HG02623 (cell line): ENCODE measurements around the gene HSF2.

Source experiments
- ATAC-seq: cut with Tn5 transposase; IDR thresholded peaks from one replicate; pipeline ENCODE4 v1.9.1; 2021; ENCODE audit warnings: moderate library complexity; ENCODE audit not compliant: unreplicated experiment

Gene HSF2

DNA sequence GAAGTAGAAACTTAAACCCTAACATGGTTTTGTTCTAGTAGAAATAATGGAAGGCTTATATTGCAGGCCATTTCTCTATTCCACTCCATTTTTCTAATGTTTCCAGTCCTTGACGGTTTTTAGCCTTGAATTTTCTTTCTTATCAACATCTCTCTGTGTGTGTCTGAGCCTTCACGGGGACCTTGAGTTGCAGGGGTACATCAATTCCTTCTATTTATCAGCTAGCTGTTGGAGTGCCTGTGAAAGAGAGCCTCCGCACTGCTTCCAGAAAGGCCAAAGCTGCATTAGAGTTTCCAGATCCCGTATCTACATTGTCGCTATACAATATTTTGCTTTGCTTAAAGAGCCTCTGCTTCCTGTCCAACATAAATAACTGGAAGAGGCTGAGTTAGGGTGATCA, 5.4 kb upstream of the HSF2 start:
- ATAC-seq, result no peak

DNA sequence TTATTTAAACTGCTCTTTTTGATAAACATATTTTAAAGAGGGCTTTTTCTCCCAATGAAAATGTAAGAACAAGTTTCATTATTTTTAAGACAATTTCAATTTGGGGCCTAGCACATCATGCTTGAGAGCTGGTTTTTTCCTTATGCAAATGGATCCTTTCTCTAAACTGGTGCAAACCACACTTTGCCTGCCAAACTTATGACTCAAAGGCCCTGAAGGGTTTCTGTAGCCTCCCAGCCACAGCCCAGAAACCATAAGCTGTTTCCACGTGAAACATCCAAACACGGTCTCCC, 451 bp upstream of the HSF2 start:
- ATAC-seq, result no peak

DNA sequence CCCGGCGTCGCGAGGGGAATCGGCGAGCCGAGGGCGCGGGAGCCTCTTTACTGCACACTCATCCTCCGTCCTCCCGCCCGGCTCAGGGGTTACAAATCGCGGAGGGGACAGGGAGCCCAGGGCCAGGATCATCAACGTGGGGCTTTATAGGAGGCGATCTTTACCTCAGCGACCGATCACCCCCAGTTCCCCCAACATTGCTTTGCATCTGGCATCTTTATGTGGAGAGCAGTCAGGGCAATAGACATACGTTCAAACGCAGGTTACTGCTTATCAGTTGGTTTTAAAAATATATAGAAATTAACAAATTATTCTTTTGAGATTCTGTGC, 634 bp downstream of the HSF2 start:
- ATAC-seq, result peak; percentile 14

DNA sequence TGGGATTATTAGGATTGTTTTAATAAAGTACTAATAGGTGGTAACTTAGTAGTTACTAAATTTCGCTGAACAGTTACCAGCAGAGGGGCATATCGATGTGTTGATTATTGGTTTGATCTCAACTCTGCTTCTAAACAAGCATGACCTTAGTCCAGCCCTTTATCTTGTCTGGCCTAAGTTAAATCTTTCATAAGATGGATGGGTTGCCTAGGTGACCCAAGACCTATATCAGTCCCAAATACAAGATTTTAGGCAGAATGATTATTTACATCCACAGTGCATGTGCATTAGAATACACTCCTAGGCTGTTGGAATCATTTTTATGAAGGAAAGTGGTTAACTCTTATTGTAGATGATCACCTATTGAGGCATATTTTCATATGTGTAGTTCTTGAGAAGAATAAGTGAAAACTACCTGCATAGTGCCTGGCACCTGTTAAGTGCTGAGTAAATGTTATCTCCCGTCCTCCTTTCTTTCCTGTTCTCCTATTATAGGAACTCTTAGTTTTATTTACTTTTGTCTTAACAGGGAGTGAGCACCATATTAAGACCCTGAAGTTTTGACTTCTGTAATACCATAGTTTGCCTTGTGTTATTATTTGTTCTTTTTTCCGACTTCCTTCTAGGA, 1.1 kb downstream of the HSF2 start:
- ATAC-seq, result no peak

DNA sequence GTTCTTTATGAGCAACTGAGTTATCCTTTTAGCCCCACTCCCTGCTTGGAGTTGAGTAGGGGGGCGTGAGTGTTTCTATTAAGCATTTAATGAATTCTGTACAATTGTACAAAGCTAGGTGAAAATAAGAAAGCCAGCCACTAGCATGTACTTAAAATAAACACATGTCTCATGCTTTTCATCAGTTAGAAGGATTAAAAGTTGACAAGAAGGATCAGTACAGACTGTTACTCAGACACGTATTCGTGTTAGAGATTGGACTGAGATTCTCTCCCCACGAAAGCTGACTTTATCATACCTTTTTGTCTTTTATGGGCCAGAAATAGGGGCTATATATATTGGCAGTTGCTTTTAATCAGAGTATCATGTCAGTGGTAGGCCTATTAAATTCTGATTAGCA, 1.7 kb downstream of the HSF2 start:
- ATAC-seq, result no peak

DNA sequence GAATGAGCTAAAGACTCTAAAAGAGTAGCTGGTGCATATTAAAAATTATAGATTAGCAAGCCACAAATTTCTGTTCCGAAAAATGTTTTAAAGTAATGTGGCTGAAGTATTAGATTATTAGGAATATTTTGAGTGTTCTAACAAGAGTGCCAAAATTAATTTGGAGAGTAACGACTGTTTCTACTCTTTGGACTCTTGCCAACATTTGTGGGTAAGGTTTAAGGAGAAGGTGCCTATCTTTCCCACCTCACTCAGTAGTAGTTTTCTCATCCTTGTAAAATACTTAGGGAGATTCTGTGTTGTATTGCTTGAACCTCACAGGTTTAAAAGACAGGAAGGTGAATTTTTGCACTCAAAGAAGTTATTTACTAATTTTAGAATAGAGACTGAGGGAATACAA, 5.0 kb downstream of the HSF2 start:
- no peak for ATAC-seq

DNA sequence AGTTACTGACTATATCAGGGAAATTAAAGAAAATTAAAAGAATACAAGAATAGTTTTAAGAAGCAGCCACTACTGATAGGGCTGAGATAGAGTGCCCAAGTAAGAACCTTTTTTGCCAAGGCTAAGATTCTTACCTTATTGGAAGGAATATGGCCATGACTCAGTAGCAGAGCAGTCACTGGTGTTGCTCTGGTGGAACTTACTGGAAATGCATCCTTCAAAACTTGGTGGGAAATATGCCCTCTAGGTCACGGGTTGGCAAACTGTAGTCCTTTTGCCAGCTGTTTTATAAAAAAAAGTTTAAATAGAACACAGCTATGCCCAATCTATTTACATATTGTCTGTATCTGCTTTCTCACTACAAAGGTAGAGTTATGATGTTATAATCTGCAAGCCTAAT, 6.0 kb downstream of the HSF2 start:
- no peak for ATAC-seq

DNA sequence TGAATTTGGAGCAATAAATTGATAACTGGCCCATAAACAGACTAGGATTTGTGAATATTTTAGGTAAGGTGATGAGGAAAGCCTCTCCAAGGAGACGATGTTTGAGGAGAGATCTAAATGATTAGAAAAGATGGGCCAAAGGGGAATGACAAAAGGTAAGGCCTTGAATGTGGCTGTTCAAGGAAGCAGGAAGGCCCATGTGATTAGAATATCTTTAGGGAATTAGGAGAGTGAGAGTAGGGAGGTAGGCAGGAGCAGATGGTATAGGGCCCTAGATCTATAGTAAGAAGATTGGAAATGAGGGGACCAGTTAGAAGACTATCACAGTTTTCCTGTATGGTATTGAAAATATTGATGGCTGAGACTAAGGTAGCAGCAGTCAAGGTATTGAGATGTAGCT, 6.7 kb downstream of the HSF2 start:
- no peak for ATAC-seq

DNA sequence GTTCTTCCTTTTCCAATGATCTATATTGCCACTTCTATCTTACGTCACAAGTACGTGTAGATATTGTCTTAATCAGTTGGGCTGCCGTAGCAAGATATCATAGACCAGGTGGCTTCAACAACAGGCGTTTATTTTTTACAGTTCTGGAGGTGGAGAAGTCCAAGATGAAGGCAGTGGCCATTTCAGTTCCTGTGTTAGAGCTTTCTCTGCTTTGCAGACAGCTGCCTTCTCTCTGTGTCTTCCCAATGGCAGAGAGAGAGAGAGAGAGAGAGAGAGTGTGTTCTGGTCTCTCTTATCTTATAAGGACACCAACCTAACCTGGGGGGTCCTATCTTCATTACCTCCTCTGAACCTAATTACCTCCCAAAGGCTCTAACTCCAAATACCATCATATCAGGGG, 8.3 kb downstream of the HSF2 start:
- ATAC-seq, result no peak

DNA sequence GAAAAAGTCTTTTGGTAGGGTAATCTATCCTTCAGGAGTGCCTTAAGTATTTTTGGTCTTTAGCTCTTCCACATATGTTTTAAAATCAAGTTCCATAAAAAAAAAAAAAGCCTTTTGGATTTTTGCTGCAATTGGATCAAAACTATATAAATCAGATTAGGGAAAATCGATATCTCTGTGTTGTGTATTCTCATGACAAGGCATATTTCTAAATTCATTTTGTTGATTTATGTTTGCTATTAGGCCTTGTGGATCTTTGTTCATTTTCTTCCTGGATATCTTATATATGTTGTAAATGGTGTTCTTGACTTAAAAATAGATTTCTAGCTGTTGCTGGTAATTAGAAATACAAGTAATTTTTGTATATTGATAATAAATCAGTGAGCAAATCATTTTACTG, 8.8 kb downstream of the HSF2 start:
- no peak for ATAC-seq

DNA sequence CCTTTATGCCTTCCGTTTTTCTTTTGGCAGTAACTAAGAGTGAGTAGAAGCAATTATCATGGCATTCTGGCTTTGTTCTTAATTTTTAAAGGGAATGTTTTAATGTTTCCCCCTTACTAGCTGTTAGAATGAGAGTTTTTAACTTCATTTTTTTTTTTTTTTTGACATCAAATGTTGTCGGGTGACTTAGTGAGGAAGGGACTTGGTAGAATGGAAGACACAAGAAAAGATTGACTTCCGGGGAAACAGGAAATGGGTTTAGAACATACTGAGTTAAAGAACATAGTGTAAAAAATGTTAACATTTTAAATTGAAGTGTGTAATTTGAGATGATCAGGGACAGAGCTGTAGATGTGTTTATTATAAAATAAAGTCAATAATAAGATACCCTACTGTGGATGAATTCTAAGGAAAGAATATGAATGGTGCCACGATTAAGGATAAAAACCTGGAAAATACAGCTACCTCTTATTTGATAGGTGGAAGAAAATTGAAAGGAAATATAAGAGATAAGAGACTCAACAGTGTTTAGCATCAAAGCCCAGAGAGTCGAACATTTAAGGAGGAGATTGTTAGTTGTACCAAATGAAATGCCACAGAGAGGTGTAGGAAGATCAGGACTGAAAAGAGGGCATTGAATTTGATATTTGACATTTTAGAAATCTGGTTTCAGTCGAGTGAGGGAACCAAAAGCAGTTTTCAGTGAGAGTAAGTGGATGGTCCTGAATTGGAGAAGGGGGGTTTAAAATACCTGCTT, 9.4 kb downstream of the HSF2 start:
- no peak for ATAC-seq

DNA sequence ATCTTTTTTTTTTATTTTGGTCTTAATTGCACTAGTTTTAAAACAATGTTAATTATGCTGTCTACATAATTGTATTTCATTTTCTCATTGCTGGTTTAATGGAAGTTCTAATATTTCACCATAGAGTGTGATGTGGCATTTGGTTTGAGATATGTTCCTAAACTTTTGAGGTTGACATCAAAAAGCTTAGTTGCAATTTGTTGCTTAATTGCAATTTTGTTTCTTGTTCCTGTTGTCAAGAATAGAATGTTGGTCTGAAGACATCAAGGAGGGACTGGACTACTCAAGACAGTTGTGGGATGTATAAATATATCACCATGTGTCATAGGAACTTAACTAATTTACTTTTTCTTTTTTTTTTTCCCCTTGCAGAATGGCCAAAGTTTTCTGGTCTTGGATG, 12.5 kb downstream of the HSF2 start:
- no peak for ATAC-seq

DNA sequence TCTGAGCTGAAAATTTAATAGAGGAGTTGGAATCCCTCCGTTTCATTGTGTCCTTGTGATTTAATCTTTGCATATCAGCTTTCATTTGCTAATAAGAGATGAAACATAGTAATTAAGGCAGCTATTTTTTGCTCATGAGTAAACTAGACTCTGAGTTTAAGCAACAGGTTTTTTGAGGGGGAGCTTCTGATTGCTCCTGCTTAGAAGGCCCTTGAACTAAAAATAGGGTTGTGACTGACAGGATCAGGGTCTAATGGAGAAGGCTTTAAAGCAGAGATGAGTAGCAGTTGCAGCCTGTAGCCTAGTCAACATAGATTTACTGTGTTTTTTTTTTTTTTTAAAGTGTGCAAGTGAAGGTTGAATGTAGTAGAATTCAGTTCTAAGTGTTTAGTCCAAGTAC, 17.4 kb downstream of the HSF2 start:
- ATAC-seq, result no peak

DNA sequence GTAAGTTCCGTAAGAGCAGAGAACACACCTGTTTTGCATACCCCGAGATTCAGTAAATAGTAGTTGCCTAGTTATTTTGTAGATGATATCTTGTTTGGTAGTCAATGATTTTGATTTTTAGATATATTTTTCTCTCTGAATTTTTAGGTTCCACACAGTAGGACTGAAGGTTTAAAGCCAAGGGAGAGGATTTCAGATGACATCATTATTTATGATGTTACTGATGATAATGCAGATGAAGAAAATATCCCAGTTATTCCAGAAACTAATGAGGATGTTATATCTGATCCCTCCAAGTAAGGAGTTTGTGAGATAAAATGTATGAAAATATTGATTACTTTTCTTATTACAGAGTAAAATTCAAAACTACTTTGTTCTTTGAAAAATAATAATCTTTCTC, 22.6 kb downstream of the HSF2 start:
- no peak for ATAC-seq

DNA sequence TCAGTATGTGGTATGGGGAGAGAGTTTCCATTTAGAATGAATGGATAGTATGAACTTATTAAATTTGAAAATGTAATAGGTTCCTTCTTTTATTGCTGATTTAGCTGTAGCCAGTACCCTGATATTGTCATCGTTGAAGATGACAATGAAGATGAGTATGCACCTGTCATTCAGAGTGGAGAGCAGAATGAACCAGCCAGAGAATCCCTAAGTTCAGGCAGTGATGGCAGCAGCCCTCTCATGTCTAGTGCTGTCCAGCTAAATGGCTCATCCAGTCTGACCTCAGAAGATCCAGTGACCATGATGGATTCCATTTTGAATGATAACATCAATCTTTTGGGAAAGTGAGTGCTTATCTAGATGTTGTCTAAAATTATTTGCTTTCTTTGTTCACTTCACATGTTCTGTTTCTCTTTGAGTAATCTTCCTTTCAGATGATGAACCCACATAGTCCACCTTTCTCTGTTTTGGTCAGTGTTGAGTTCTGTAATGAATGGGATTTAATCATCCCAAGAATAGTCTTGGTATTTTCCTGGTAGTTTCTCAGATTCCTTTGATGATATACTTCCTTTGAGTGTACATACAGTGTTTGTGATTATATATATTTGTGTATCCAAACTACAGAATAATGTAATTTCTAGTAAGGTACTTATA, 23.3 kb downstream of the HSF2 start:
- ATAC-seq, result peak; percentile 92

DNA sequence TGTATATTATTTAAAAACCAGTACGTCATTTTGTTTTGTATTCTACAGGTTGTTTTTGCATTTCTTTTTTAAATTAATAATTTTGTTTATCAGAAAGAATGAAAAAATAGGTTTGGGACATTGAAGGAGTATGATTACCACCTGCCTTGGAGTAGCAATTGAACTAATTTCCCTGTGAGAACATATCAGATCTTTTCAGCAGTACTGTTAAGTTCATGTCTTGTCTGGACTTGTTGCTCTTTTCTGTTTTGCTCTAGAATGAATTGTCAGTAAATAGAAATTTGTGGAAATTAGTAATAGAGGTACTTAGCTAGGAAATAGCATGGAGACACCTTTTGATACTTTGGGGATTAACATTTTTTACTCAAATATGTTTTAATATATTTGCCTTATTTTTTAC, 24.3 kb downstream of the HSF2 start:
- ATAC-seq, result no peak

DNA sequence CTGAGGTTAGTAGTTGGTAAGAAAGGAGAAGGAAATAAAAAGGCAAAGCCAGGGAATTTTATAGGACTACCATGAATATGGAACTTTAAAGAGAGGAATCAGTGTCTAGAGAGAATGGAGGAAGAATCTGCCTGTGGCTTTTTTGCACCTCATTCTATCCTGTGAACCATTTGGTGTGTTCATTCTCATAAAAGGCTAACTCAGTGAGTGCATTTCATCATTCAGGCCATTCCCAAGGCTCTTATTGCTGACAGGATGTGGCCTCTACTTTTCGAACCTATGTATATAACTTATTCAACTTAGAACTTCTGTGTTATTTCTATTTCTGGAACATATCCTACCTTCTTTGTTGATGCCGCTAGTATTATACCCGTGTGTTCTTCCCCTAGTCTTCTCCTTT, 27.1 kb downstream of the HSF2 start:
- no peak for ATAC-seq

DNA sequence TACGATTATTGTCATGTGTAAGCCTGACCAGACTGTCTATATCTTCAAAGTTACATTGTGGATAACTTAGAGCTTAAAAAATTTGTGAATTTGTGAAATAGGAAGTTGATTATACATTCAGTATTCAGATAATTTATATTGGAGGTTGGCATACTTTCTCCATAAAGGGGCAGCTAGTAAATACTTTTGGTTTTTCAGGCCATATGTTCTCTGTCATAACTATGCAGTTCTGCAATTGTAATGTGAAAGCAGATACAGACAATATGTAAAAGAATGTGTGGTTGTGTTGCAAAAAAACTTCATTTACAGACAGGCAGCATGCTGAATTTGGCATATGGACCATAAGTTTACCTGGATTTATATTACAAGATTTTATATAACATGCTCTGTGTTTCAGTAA, 29.3 kb downstream of the HSF2 start:
- no peak for ATAC-seq

DNA sequence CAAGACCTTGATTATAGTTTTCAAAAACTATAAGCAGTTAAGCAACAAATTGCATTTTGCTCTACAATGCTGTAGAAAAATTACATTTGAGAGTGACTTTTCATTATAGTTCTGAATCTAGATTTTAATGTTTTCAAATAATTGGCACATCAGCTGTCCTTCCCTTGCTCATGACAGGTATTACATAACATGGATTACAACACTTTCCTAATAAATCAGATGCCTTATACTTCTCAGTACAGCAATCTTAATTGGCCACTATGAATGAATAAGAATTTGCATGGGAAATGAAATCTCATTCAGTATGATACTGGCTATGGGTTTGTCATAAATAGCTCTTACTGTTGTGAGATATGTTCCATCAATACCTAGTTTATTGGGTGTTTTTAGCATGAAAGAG, 29.9 kb downstream of the HSF2 start:
- ATAC-seq, result no peak

DNA sequence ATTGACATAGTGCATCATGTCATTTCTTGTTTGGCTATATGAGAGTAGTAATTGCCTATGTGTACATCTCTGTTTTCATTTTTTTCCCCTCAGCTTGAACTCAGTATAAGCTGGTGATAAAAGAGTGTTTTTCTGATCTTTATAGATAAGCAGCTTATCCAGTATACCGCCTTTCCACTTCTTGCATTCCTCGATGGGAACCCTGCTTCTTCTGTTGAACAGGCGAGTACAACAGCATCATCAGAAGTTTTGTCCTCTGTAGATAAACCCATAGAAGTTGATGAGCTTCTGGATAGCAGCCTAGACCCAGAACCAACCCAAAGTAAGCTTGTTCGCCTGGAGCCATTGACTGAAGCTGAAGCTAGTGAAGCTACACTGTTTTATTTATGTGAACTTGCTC, 32.3 kb downstream of the HSF2 start:
- no peak for ATAC-seq

DNA sequence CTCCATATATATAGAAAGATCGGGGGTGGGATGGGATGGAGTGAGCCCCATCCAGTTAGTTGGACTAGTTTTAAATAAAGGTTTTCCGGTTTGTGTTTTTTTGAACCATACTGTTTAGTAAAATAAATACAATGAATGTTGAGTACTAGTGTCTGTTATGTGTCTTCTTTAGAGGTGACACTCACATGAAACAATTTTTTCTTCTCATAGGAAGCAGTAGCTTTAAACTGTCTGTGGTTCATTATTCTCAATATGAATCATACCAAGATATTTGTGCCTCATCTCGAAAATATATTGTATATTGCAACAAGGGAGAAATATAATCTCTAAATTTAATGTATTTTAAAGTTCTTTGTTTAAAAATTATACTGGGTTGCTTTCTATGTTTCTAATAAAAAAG, 33.4 kb downstream of the HSF2 start:
- no peak for ATAC-seq

DNA sequence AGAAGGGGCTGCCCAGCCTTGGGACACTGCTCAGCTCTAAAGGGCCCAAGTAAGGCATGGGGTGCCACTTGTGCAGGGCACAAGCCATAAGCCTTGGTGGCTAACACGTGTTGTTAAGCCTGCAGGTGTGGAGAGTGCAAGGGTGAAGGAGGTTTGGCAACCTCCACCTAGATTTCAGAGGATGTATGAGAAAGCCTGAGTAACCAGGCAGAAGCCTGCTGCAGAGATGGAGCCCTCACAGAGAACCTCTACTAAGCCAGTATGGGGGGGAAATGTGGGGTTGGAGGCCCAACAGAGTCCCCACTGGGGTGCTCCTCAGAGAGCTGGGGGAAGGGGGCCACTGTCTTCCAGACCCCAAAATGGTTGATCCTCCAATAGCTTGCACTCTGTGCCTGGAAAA, 39.5 kb downstream of the HSF2 start:
- no peak for ATAC-seq

DNA sequence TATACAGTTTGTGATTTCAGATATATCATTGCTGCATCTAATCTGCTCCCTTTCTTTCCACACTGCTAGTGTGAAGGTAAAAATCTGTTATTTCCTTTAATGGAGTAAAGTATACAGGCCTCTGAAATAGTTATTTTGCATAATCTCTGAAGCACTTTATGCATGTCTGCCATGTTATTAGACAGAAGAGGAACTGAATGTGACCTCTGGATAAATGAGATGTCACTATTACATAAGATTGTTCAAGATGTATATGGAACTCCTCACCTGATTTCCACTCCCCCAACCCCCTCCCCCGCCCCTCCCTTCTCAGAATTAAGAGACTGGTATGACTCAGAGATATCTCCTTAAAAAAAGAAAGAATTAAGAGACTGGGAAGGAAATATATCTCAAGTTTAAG, 45.8 kb downstream of the HSF2 start:
- ATAC-seq, result no peak
